Retina (tissue), 1 donor: ENCODE measurements around the gene SIPA1L3.

Source experiments
- DNase-seq: peaks from one replicate; pipeline ENCODE4 v3.0.0-alpha.2; 2016

Gene SIPA1L3

DNA sequence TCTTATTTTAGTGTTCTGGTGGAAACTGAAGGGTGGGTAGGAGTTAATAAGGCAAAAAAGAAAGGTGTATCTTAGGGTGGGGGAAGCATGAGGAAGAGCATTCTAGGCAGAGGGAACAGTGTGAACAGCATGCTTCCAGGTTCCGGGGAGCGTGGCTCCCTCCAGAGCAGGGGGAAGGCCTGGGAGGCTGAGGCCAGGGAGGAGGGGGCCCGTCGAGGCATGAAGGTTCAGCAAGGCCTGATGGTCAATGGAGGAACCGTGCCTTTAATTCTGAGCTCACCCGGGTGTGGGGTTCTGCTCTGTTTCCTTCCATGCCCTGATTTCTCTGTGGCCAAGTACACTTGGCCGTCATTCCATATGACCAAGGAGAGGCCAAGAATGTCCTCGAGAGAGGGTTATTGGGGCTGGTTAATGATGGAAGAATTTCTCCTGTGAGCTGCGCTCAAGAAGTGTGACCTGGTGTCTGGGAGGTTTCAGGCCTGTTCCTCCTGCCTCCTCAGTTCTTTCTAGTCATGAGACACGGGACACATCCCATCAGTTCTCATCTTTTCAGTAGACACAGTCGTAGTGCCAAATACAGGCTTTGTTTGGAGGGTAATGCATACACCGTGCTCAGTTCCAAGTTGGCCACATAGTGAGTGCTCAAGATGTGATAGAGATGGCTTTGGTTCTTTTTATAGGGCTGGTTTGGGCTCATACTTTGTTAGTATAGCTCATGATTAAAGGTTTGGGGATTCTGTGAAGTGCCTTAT is 73.6 kb downstream of the SIPA1L3 start:
- no peak for DNase-seq

DNA sequence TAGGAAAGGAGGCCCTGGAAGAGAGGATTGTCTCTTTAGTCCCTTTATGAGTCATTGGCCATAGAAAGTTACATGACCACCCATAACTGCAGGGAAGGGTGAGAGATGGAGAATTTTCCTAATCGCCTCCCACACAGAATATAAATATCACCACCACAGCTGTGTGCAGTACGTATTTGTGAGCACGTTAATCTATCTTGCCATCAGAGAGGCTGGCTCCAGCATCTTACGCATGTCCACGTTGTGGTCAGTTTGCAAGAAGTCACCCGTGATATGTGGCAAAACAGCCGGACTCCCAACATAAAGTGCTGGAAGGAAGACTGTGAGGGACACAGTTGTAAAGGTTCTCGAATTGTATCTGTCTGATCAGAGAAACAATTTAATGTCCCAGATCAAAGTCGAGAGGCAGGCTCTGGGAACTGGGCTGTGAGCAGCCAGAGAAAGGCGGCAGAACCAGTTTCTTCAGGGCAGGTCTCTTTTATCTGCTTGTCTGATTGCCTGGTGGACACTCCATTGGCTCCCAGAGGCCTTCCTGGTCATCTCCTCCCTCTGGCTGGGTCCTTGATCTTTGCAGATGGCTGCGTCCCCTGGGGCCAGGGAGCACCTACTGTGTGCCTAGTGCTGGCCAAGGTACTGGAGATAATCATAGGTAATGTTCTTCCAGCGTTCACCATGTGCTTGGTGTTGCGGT is 74.9 kb downstream of the SIPA1L3 start:
- no peak for DNase-seq

DNA sequence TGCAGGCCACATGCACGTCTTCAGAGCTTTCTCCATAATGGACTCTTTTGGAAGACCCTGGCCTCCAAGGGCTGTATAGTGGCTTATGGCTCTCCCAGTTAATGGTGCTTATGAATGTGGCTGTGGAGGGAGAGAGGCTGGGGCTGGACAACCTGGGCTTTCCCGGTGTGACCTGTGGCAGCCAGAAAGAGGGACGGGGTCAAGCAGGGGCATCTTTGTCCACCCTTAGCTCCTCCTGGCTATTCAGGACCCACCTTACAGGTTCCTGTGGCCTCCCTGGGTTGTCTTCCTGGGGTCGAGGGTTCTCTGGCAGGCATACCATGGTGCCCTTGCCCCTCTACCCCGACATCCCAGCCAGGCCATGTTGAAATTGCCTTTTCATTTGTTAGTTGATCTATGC is 75.6 kb downstream of the SIPA1L3 start:
- DNase-seq, result no peak

DNA sequence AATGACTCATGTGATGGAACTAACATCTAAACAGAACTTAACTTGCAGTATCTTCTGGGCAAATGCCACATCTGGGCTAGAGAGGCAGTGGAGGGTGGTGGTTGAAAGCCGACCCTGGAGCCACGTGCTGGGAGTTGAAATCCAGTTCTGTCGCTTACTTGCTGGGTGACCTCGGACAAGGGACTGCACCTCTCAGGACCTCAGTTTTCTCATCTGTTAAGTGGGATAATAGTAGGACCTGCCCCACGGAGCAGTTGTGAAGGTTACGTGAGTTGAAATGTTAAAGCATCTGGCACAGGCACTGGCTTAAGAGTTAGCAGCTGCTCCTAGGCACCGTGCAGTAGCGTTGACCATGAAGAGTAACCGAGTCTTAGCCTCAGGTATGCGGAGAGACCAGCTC is 76.1 kb downstream of the SIPA1L3 start:
- no peak for DNase-seq

DNA sequence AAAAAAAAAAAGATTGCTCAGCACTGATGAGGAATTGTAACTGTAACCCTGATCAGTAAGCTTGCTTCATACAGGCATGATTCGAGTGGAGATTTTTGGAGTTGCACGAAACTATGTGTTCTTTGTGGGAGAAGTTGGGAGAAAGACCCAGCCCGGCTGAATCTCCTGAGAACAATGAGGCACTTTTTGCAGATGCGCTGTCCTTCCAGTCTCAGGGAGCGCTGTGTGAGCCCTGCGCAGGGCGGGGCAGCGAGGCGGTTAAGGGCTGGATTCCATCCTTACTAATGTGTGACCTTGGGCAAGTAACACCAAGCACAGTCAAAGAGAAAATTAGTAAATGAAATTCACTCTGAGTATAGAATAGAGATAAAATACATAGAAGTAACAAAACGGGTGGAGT is 76.9 kb downstream of the SIPA1L3 start:
- DNase-seq, result no peak

DNA sequence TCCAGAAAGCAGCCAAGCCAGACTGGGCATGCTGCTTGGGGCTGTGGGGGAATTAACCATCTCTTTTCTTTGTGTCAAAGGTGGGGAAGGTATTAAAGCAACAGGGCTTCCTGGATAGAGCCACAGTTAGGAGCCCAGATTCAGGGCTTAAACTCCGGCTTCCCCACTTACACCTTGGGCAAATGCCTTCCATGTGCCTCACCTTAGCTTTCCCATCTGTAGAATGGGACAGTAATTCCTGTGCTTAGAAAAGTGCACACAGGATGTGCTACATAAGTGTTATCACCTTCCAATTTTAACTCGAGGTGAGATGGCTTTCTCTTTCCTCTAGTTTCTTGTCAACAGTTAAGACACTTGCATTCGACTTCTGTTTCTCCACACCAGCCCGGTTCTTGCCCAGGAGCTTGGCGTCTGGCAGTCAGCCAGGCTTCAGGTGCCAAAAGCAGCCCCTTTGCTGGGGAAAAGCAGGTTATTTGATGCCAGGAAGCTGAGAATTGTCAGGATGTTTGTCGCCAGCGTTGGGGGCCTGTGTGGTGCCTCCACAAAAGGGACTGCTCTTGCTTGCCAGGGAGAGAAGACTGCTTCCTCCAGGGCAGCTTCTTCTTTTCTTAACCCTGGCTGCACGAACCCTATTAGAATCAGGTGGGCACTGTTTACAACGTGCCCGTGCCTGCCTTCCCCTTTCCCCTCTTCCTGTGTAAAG is 79.2 kb downstream of the SIPA1L3 start:
- no peak for DNase-seq

DNA sequence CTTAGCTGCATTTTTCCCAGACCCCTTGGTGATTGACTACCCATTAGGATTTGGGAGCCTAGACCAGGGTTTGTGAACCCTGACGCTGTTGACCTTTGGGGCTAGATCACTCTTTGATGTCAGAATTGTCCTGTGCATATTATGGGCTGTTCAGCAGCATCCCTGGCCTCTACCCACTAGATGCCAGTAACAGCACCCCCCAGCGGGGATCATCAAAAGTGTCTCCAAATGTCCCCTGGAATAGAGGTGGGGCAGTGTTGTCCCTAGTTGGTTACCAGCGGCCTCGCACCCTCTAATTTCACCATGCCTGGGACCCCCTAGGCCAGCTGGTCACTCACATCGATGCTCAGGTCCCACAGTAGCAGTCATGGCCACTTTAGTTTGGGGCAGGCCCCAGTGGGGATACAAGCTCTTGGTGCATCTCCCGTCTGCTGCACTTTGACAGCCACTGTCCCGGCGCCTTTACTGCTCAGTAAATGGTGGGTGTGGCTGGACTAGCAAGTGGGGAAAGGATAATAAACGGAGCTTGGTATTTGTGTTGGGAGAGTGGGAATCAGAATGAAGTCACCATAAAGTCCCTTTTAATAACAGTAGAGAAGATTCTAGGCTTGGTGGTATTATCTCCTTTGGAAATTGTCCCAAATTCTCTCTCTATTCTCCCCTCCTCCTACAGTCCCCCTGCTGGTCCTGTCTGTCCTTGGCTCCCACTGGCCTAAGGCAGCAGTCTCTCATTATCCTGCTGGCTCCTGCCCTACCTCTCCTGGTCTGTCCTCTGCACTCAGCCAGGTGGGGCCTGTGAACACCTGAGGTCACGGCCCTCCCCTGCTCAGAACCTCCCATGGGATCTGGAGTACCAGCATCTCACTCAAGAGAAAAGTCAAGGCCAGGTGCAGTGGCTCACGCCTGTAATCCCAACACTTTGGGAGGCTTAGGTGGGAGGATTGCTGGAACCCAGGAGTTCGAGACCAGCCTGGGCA is 80.6 kb downstream of the SIPA1L3 start:
- DNase-seq, result no peak

DNA sequence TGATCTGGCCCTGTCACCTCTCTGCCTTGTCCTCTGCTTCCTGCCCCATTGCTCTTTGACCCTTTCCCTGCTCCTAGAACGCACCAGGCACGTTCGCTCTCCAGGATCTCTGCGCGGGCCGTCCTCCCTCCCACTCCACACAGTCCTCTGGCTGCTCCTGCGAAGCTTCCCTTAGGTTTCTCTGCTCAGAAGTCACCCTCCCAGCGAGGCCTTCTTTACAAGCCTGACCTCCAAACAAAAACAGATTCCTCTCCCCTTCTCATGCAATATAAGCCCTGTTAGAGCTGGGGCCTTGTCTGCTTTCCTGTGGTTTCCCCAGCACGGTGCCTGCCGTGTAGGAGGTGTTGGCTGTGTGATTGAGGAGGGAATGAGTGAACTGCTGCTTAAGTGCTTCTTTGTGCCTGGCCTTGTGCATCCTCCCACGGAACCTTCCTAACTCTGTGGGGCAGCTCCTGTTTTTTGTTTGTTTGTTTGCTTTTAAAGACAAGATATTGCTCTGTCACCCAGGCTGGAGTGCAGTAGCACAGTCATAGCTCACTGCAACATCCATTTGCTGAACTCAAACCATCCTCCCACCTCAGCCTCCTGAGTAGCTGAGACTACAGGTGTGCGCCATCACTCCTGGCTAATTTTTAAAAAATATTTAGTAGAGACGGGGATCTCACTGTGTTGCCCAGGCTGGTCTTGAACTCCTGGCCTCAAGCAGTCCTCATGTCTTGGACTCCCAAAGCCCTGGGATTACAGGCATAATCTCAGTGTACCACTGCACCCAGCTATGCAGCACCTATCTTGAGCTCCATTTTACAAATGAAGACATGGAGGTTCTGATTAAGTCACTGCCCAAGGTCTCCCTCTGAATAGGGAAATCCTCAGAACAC is 82.0 kb downstream of the SIPA1L3 start:
- DNase-seq, result no peak

DNA sequence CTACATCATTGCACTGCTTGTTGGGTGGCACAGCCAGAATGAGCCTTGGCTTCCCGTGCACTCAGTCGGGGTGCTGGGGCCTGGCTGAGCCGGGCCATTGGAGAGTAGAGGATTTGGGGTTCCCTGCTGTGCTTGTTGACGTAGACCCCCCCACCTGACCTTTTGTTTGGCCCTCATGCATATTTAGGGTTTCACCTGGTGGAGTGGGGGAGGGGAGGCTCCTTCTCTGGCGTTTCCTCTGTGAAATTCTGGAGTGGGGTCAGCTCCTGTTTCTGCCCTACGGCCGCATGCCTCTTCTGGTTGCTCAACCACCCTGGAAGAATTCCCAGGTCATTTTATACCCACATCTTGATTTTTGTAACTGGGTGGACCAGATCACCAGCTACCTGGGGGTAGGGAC is 82.8 kb downstream of the SIPA1L3 start:
- DNase-seq, result no peak

DNA sequence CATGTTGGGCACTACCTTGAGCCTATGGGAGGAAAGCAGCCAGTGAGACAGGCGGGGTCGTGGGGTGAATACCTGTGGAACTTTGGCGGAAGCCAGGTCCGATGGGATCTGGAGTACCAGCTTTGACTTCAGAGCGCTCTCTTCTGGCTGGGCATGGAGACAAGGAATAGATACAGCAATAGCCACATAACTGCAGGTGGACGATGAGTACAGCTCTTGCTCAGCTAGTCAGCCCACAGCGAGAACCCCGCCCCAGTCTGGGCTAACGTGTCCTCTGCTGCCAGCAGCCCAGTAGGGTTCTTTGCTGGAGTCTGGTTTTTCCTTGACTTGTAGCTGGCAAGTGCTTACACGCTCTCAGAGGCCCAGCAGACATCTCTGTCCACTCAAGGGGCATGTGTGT is 83.4 kb downstream of the SIPA1L3 start:
- no peak for DNase-seq

DNA sequence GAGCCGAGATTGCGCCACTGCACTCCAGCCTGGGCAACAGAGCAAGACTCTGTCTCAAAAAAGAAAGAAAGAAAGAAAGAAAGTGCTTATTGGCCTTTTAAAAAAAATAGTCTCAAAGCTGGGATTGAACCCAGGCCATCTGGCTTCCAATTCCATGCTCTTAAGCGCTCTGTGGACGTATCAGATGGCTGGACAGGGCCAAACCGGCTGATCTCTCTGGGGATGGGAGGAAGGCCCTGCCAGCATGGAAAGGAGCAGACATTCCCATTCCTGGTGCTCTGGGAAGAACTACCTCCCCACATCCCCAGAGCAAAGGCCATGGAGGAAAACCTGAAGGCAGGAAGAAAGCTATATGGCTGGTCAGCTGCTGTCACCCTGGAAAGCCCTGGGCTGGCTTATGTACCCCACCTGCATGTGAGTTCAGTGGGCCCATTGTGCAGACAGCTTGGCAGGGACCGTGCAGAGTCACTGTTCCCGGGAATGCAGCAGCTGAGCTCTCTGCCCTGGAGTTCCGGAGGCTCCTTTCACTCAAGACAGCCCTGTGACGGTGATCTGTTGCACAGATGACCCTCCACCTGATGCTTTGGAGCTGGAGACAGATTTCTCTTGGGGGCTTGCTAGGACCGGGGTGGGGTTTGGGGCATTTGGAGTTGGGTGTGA is 84.3 kb downstream of the SIPA1L3 start:
- DNase-seq, result no peak

DNA sequence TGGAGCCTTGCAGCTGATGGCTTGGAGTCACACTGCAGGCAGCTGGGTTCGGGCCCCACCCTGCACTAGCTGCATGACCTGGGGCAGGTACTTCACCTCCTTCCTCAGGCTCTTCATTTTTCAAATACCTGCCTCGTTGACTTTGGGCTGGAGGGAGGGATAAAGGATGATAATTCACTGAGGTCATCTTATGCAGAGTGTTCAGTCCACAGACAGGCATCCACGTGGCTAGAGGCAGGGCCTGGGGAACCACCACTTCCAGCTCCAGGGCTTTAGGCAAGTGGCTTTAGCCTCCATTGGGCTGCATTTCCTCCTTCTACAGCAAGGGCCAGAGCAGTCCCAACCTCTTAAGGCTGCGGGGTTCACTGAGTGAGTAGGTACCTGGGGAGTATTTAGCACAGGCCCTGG is 84.8 kb downstream of the SIPA1L3 start:
- no peak for DNase-seq

DNA sequence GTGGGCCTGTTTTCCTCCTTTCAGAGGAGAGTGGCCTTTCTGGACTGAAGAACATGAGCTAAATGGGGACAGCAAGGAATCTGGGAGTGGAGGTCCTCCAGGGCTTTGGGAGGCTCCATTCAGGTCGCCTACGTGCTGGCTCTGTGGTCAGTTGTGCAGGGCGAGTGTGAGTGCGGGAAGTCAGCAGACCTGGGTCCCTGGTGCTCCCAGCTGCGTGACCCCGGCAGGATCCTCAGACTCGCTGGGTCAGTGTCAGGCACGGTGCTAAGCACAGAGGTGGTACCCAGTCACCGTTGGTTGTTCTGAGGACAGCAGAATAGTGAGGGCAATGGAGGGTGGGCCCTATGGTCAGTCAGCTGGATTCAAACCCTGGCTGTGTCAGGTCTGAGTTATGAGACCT is 85.8 kb downstream of the SIPA1L3 start:
- DNase-seq, result no peak

DNA sequence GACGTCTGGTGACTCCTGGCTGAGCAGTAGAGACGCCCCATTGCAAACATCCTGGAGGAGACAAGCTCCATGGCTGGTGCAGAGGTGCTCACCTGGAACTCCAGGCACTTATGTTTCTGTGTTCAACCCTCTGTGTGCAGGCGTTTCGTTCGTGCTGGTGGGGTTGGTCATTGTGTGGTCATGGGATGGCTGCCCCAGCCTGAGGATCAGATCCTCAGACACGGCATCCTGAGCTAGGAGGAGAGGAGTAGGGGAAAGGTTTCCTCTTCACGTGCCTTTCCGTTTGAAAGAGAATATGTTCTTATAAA is 87.8 kb downstream of the SIPA1L3 start:
- no peak for DNase-seq

DNA sequence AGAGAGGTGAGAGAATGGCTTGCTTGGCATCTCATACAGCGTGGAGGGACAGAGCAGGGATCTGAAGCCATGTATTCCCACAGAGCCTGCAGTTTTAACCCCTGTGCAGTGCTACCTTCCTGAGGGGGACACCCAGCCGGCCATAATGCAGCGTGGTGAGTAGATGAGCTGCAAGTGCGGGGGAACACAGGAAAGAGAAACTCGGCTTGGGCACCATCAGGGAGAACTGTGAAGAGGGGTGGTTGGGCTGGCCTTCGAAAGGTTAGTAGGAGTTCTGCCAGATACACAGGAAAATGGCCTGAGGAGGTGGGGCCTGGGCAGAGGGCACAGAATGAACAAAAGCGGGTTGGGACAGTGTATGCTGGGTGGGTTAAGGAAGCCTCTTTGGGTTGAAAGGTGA is 88.3 kb downstream of the SIPA1L3 start:
- no peak for DNase-seq

DNA sequence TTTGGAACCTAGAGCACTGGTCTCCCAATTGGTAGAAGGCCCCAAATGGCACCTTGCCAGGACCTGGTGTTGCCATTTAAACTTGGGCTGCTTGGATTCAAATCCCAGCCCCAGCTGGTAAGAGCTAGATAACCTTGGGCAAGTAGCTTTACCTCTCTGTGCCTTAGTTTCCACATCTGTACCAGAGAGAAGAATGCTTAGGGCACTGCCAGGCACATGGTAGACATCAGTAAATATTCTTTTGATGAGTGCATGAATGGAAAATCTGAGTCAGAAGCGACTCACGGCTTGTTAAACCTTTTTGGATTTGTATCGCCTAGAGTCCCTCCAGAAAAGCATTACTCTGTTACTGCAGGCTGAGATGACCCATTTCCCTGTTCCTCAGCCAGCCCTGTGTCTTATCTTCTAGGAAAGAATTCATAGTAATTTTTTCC is 90.9 kb downstream of the SIPA1L3 start:
- DNase-seq, result no peak

DNA sequence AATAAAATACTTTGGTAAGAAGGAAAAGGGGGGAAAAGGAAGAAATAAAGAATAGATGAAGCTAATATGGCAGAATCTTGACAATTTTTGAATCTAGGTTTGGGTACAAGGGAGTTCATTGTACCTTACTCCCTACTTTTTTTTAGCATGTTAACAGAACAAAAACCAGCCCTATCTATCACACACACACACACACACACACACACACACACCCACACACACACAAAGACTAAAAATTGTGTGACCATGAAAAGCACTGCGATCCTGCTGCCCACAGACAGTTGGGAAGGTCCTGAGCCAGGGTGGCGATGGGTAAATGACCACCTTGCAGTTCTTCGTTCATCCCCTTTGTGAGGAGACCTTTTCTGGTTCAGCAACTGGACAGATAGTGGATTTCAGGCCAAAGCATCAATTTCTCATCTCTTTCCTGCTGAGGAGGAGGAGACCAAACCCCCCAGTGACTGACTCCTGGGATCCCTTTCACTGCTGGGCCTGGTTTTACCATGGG is 91.8 kb downstream of the SIPA1L3 start:
- no peak for DNase-seq

DNA sequence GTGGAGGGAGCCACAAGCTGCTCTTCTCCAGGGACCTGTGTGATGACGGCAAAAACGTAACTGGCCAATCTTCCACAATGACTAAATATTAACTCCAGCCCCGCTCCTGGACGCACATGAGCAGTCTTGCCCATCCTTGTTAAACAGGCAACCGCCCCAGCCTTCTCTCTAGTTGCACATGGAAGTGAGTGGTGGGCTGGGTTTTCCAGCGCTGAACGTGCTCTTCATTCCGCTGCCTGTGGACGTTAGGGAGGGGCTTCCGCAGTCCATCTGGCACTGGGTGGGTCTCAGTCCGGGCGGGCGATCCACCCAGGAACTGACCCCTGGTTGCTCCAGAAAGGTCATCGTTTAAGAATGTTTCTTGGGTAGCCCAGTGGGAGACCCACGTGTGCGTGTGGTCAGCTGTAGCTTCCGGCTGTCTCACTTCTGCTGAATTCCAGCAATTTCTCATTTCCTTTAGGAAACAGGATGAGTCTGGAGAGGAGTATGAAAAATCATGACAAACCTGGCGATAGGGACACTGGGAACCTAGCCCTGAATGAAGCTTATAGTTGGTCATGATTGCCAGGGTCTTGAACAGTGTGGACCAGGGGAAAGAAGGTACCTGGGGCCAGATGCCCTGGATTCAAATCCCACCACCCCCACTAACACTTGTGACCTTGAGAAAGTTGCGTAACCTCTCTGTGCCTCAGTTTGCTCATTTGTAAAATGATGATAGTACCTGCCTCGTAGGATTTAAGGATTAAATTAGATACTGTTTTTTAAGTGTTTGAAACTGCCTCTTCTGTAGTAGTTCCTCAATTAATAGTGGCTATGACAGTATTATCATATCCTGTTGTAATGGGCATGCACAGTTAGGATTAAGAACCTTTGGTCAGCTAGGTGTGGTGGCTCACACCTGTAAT is 92.6 kb downstream of the SIPA1L3 start:
- DNase-seq, result no peak

DNA sequence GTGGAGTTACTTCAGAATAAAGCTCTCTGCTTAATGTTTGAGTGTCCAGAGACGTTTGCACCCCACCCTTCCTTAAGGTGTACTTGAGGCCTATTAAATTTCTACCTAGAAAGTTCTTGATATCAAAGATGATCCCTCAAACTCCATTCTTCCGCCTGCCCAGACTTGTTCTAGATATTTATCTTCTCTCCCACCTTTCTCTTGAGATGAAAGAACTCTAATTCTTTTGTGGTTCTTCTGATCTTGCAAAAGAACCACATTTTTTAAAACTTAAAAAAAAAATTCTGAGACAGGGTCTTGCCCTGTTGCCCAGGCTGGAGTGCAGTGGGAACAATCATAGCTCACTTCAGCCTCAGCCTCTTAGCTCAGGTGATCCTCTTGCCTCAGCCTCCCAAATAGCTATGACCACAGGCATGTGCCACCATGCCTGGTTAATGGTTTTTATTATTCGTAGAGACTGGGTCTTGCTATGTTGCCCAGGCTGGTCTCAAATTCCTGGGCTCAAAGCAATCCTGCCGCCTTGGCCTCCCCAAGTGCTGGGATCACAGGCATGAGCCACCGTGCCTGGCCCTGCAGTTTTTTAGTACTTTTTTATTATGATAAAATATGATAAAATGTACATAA is 94.3 kb downstream of the SIPA1L3 start:
- DNase-seq, result no peak
